Measurements from ENCODE around the gene ID4.

DNA sequence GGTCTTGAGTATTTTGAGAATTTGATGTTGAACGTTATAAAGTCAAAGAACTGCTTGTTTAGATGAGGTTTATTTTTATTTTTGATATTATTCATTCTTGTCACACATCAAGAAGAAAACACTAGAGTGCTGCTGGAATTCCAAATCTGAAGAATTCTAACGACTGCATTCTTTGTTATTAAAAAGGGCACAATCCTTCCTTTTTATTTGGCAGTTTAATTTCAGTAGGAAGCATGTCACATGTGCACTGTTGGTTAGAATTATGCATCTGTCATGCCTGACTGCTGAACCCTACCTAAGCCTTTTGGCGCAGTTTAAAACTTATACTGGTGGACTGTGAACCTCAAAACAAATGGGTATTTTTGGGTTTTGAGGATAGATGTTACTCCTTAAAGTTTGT lies 4.0 kb downstream of the ID4 start:
- TF ChIP-seq, protein P1, sequence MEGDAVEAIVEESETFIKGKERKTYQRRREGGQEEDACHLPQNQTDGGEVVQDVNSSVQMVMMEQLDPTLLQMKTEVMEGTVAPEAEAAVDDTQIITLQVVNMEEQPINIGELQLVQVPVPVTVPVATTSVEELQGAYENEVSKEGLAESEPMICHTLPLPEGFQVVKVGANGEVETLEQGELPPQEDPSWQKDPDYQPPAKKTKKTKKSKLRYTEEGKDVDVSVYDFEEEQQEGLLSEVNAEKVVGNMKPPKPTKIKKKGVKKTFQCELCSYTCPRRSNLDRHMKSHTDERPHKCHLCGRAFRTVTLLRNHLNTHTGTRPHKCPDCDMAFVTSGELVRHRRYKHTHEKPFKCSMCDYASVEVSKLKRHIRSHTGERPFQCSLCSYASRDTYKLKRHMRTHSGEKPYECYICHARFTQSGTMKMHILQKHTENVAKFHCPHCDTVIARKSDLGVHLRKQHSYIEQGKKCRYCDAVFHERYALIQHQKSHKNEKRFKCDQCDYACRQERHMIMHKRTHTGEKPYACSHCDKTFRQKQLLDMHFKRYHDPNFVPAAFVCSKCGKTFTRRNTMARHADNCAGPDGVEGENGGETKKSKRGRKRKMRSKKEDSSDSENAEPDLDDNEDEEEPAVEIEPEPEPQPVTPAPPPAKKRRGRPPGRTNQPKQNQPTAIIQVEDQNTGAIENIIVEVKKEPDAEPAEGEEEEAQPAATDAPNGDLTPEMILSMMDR (IDR thresholded peaks at IDR 0.05; ENCODE audit: extremely low read depth in 1 of 2, insufficient read depth in 1 of 2, low read depth in 1 of 2, low read length in 2 of 2): no peak
- TF ChIP-seq MYC (IDR thresholded peaks at IDR 0.05; ENCODE audit: low read depth, low read length) (no peak), POLR2A (IDR thresholded peaks at IDR 0.05; ENCODE audit: low read depth, low read length) (no peak)

All from endothelial cell of umbilical vein (primary cell).